Measurements from ENCODE around the gene CACNA1F. TPM values are rescaled to one million over a fixed set of nuclear protein-coding genes. Genes with fewer than 3 reads are reported as not detected.
A peak's percentile ranks its signal among the peaks of the same experiment; 100 is the strongest.

Gene CACNA1F
- total RNA-seq, 1 donor from 2014 or later = under 0.01 TPM

DNA sequence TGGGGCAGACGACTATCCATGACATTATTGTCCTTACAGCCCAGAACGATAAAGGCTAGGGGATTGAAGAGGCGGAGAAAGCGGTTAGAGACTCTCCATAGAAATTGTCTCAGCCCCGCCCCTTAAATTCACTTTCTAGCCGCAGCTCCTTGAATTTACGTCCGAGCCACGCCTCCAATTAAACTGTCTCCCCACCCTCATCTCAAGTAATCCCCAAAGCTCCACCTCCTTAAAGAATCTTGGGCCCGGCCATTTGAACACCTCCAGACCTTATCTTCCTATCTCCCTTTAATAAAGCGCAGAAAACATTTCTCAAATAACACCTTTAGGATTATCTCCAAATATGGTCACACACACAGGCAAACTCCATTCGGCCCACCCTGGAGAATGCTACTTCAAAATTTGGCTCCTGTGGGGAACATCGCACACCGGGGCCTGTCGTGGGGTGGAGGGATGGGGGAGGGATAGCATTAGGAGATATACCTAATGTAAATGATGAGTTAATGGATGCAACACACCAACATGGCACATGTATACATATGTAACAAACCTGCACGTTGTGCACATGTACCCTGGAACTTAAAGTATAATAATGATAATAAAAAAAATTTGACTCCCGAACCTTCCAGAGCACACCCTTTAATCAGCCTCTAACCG is 77.8 kb downstream of the CACNA1F start:
- peak in 1 of 2 donors; percentile 75 for DNase-seq (ENCODE audit: low read depth in 2 of 2)

Other genes starting within 250 kb of the CACNA1F start
- gene GRIPAP1, start 231.1 kb downstream of the CACNA1F start, total RNA-seq = 12.4 and 19.6 TPM in 2 replicates
- gene TFE3, start 190.0 kb downstream of the CACNA1F start, total RNA-seq = 8.3 TPM in 2 replicates
- gene CCDC120, start 174.3 kb downstream of the CACNA1F start, total RNA-seq = 0.44 and 0.79 TPM in 2 replicates
- 3.5 and 4.2 TPM in 2 replicates for gene PRAF2, start 159.3 kb downstream of the CACNA1F start, total RNA-seq
- gene WDR45, start 153.5 kb downstream of the CACNA1F start, total RNA-seq = 14.6 and 15.9 TPM in 2 replicates
- 16.3 and 16.6 TPM in 2 replicates for gene GPKOW, start 109.6 kb downstream of the CACNA1F start, total RNA-seq
- 0.60 and 0.65 TPM in 2 replicates for gene MAGIX, start 70.6 kb downstream of the CACNA1F start, total RNA-seq
- 6.7 and 12.6 TPM in 2 replicates for gene PLP2, start 61.4 kb downstream of the CACNA1F start, total RNA-seq
- gene PRICKLE3, start 47.0 kb downstream of the CACNA1F start, total RNA-seq = 2.8 and 3.4 TPM in 2 replicates
- under 0.01 TPM in 2 replicates for gene SYP, start 33.1 kb downstream of the CACNA1F start, total RNA-seq
- 6.8 and 7.3 TPM in 2 replicates for gene CCDC22, start 2.1 kb upstream of the CACNA1F start, total RNA-seq
- gene FOXP3, start 31.4 kb upstream of the CACNA1F start, total RNA-seq = not detected in 2 replicates
- gene PPP1R3F, start 36.5 kb upstream of the CACNA1F start, total RNA-seq = 1.3 and 4.6 TPM in 2 replicates
- gene GAGE10, start 70.3 kb upstream of the CACNA1F start, total RNA-seq = not detected in 2 replicates
- gene GAGE12J, start 88.7 kb upstream of the CACNA1F start, total RNA-seq = not detected in 2 replicates
- gene GAGE13, start 98.2 kb upstream of the CACNA1F start, total RNA-seq = not detected in 2 replicates